ENCODE results near the gene POU6F2.

DNA sequence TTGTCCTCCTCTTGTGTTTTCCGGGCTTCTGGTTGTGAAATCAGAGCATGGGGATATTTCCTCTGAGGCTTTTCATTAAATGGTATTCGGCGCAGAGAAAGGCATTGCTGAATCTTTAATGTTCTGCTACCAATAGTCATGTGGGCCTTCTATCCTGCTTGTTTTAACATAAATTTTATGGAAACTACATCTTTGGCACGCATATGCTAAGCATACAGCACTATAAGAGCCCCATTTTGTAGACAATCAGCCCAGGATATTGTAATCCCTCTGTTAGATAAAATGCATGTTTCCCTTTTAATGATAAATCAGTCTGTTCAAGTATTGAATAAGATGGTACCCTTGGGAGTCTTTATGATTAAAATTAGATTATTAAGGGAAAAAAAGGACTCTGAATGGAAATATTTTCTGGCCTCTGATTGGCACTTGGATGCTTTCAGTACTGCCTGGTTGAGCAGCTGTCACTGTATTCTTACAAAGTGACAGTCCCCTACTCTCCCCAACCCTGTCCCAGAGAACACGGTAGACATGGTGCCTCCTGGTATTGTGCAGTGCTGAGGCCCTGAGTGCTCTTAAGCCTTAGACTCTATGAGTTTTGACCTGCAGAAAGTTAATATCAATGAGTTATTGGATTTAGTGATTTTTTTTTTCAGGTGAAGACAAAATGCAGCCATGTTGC lies 256.3 kb downstream of the POU6F2 start:
- TF ChIP-seq, protein P1, sequence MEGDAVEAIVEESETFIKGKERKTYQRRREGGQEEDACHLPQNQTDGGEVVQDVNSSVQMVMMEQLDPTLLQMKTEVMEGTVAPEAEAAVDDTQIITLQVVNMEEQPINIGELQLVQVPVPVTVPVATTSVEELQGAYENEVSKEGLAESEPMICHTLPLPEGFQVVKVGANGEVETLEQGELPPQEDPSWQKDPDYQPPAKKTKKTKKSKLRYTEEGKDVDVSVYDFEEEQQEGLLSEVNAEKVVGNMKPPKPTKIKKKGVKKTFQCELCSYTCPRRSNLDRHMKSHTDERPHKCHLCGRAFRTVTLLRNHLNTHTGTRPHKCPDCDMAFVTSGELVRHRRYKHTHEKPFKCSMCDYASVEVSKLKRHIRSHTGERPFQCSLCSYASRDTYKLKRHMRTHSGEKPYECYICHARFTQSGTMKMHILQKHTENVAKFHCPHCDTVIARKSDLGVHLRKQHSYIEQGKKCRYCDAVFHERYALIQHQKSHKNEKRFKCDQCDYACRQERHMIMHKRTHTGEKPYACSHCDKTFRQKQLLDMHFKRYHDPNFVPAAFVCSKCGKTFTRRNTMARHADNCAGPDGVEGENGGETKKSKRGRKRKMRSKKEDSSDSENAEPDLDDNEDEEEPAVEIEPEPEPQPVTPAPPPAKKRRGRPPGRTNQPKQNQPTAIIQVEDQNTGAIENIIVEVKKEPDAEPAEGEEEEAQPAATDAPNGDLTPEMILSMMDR (IDR thresholded peaks at IDR 0.05): no peak
- TF ChIP-seq EZH2 (IDR thresholded peaks at IDR 0.05; ENCODE audit: borderline replicate concordance, insufficient read depth, low read depth, low read length, poor library complexity, severe bottlenecking): no peak
